Astrocyte (in vitro differentiated cells and primary cell): ENCODE measurements around the gene CBLN4. TPM values are rescaled to one million over a fixed set of nuclear protein-coding genes. Genes with fewer than 3 reads are reported as not detected.

Experiments
- DNase-seq: peaks from one replicate; pipeline ENCODE4 v3.0.0-alpha.2; 2010; ENCODE audit warnings: low read depth
- FAIRE-seq: peaks from 2 replicates; lab custom pipeline; 2011; peaks lifted over from hg19 to GRCh38; lab: Jason Lieb, UNC
- H2AFZ ChIP-seq: 2 replicates; pipeline ENCODE4 v1.6.0; 2012; ENCODE audit warnings: low read depth, low read length, inconsistent platforms
- H3K27ac ChIP-seq: 2 replicates; pipeline ENCODE4 v1.5.1; 2011; ENCODE audit warnings: low read depth, low read length, inconsistent platforms
- H3K27me3 ChIP-seq: 2 replicates; pipeline ENCODE4 v1.6.0; 2011; ENCODE audit warnings: low read length, inconsistent platforms; ENCODE audit not compliant: insufficient read depth
- H3K36me3 ChIP-seq: 2 replicates; pipeline ENCODE4 v1.5.1; 2011; ENCODE audit warnings: low read length, inconsistent platforms; ENCODE audit not compliant: insufficient read depth
- H3K4me1 ChIP-seq: 2 replicates; pipeline ENCODE4 v1.5.1; 2011; ENCODE audit warnings: low read length, inconsistent platforms; ENCODE audit not compliant: insufficient read depth
- H3K4me2 ChIP-seq: 2 replicates; pipeline ENCODE4 v1.6.0; 2012; ENCODE audit warnings: low read length, inconsistent platforms
- H3K4me3 ChIP-seq: 2 replicates; pipeline ENCODE4 v1.5.1; 2011; ENCODE audit warnings: low read depth, mild to moderate bottlenecking, low read length, inconsistent platforms; ENCODE audit not compliant: insufficient read depth
- H3K79me2 ChIP-seq: 2 replicates; pipeline ENCODE4 v1.6.0; 2012; ENCODE audit warnings: mild to moderate bottlenecking, low read length, inconsistent platforms; ENCODE audit not compliant: insufficient read depth
- H3K9ac ChIP-seq: 2 replicates; pipeline ENCODE4 v1.6.0; 2012; ENCODE audit warnings: mild to moderate bottlenecking, low read length, inconsistent platforms
- H3K9me3 ChIP-seq: 2 replicates; pipeline ENCODE4 v1.5.1; 2012; ENCODE audit warnings: low read depth, mild to moderate bottlenecking, low read length, inconsistent platforms; ENCODE audit not compliant: insufficient read depth
- H4K20me1 ChIP-seq: 2 replicates; pipeline ENCODE4 v1.6.0; 2012; ENCODE audit warnings: low read length, inconsistent platforms; ENCODE audit not compliant: insufficient read depth
- H3K27ac Mint-ChIP-seq: one replicate; pipeline ENCODE4 v1.8.0; 2021; ENCODE audit warnings: mild to moderate bottlenecking, mixed read lengths; ENCODE audit not compliant: unreplicated experiment
- H3K27me3 Mint-ChIP-seq: one replicate; pipeline ENCODE4 v1.8.0; 2021; ENCODE audit warnings: low read depth, mixed read lengths; ENCODE audit not compliant: unreplicated experiment
- H3K36me3 Mint-ChIP-seq: one replicate; pipeline ENCODE4 v1.8.0; 2021; ENCODE audit warnings: low read depth, mixed read lengths; ENCODE audit not compliant: unreplicated experiment
- H3K4me1 Mint-ChIP-seq: one replicate; pipeline ENCODE4 v1.8.0; 2021; ENCODE audit warnings: low read depth, mixed read lengths; ENCODE audit not compliant: unreplicated experiment
- H3K4me3 Mint-ChIP-seq: one replicate; pipeline ENCODE4 v1.8.0; 2021; ENCODE audit warnings: mild to moderate bottlenecking, moderate library complexity, mixed read lengths; ENCODE audit not compliant: unreplicated experiment
- H3K9me3 Mint-ChIP-seq: one replicate; pipeline ENCODE4 v1.8.0; 2021; ENCODE audit warnings: mild to moderate bottlenecking, mixed read lengths; ENCODE audit not compliant: unreplicated experiment
- CTCF ChIP-seq: IDR thresholded peaks from 2 replicates; pipeline ENCODE4 v1.5.1; 2011; ENCODE audit warnings: low read depth, mild to moderate bottlenecking, inconsistent platforms, low read length, moderate library complexity; ENCODE audit not compliant: insufficient read depth
- EZH2 ChIP-seq: IDR thresholded peaks from 2 replicates; pipeline ENCODE4 v1.6.1; 2012; ENCODE audit warnings: mild to moderate bottlenecking, low read length, inconsistent platforms; ENCODE audit not compliant: insufficient read depth
- total RNA-seq: library from RNA; stranded (reverse); gene quantifications from 2 replicates; pipeline ENCODE4 v1.2.1, GENCODE V29; 2021

The CBLN4 gene
- total RNA-seq, 1 donor from 2014 or later, result not detected

GRCh38 chr20:55977690-55978459 is 27.4 kb downstream of the CBLN4 start:
- H3K79me2 ChIP-seq, result no peaks in the 10 kb centered on the region
- no peak overlapping the region for H2AFZ ChIP-seq
- no peaks in the 10 kb centered on the region for H3K27me3 ChIP-seq
- H3K27ac ChIP-seq, result no peak overlapping the region
- peaks cover 18% of the 10 kb centered on the region for H3K9me3 ChIP-seq
- no peak for DNase-seq
- TF ChIP-seq CTCF (no peak), EZH2 (no peak)
- no peaks in the 10 kb centered on the region for H3K4me1 ChIP-seq
- H3K4me3 ChIP-seq, result no peak overlapping the region
- no peak overlapping the region for H3K4me3 Mint-ChIP-seq
- no peaks in the 10 kb centered on the region for H4K20me1 ChIP-seq
- no peak overlapping the region for H3K9ac ChIP-seq
- H3K36me3 ChIP-seq, result no peaks in the 10 kb centered on the region
- peaks cover 9% of the 10 kb centered on the region for H3K9me3 Mint-ChIP-seq
- H3K36me3 Mint-ChIP-seq, result no peaks in the 10 kb centered on the region
- no peaks in the 10 kb centered on the region for H3K4me1 Mint-ChIP-seq
- no peak for FAIRE-seq
- H3K4me2 ChIP-seq, result no peak overlapping the region
- H3K27ac Mint-ChIP-seq, result no peak overlapping the region
- H3K27me3 Mint-ChIP-seq, result no peaks in the 10 kb centered on the region

- Histone ChIP-seq H3K9ac (no peak overlapping the region), H2AFZ (no peak overlapping the region), H3K4me2 (no peak overlapping the region), H3K4me1 (no peaks in the 10 kb centered on the region), H3K27ac (no peak overlapping the region), H3K9me3 (peaks cover 3% of the 10 kb centered on the region), H3K36me3 (no peaks in the 10 kb centered on the region), H3K79me2 (no peaks in the 10 kb centered on the region), H3K27me3 (no peaks in the 10 kb centered on the region), H3K4me3 (no peak overlapping the region), H4K20me1 (no peaks in the 10 kb centered on the region)
- Mint-ChIP-seq H3K4me1 (no peaks in the 10 kb centered on the region), H3K27me3 (no peaks in the 10 kb centered on the region), H3K36me3 (no peaks in the 10 kb centered on the region), H3K27ac (no peak overlapping the region), H3K4me3 (no peak overlapping the region), H3K9me3 (peaks cover 18% of the 10 kb centered on the region)
- no peak for FAIRE-seq
- DNase-seq, result no peak
- TF ChIP-seq EZH2 (no peak), CTCF (no peak)
Observed at GRCh38 chr20:55974491-55975202, 30.7 kb downstream of the CBLN4 start.
